ENCODE data around the gene OXT.
"Not testable (repeated sequence)": the region's sequence is repeated elsewhere in the genome, so short reads cannot be mapped to it uniquely, and the experiment has no call there.

OXT gene

GRCh38 chr20:3103369-3104032 is 32.1 kb downstream of the OXT start:
- DNase-seq, result no peak
- Mint-ChIP-seq H3K27ac (peak overlapping the region in 1 of 2 donors; percentile 74), H3K4me3 (no peak overlapping the region), H3K9me3 (no peaks in the 10 kb centered on the region), H3K4me1 (ENCODE audit: low read depth in 2 of 2) (peaks cover 17% of the 10 kb centered on the region in 2 donors), H3K36me3 (ENCODE audit: insufficient read depth) (peaks cover 8% of the 10 kb centered on the region), H3K27me3 (peaks cover 3 to 4% of the 10 kb centered on the region in 2 donors)
- ATAC-seq (replicated peaks), result no peak

GRCh38 chr20:3105256-3106137 is 34.1 kb downstream of the OXT start:
- H3K27ac Mint-ChIP-seq, result peak overlapping the region in 1 of 2 donors; percentile 70
- ATAC-seq (replicated peaks), result no peak
- no peaks in the 10 kb centered on the region for H3K9me3 Mint-ChIP-seq

GRCh38 chr20:3106185-3106584 is 34.8 kb downstream of the OXT start:
- Mint-ChIP-seq H3K36me3 (ENCODE audit: insufficient read depth) (peaks cover 13% of the 10 kb centered on the region), H3K27me3 (no peaks in the 10 kb centered on the region), H3K9me3 (no peaks in the 10 kb centered on the region), H3K27ac (no peak overlapping the region), H3K4me1 (ENCODE audit: low read depth in 2 of 2) (peaks cover 17 to 20% of the 10 kb centered on the region in 2 donors), H3K4me3 (no peak overlapping the region)
- DNase-seq (no peak), ATAC-seq (replicated peaks) (no peak)

More at GRCh38 chr20:3105256-3106137, 34.1 kb downstream of the OXT start:
- Mint-ChIP-seq H3K27me3 (no peaks in the 10 kb centered on the region), H3K4me3 (no peak overlapping the region), H3K4me1 (ENCODE audit: low read depth in 2 of 2) (peaks cover 17% of the 10 kb centered on the region in 2 donors), H3K36me3 (ENCODE audit: insufficient read depth) (peaks cover 12% of the 10 kb centered on the region)
- DNase-seq, result no peak

GRCh38 chr20:3106658-3107463 is 35.4 kb downstream of the OXT start:
- Mint-ChIP-seq H3K4me1 (ENCODE audit: low read depth in 2 of 2) (peaks cover 14 to 20% of the 10 kb centered on the region in 2 donors), H3K27ac (peak overlapping the region in 1 of 2 donors; percentile 61), H3K27me3 (no peaks in the 10 kb centered on the region), H3K9me3 (no peaks in the 10 kb centered on the region), H3K36me3 (ENCODE audit: insufficient read depth) (peaks cover 13% of the 10 kb centered on the region), H3K4me3 (no peak overlapping the region)
- no peak for ATAC-seq (replicated peaks)
- DNase-seq, result no peak

- Mint-ChIP-seq H3K36me3 (ENCODE audit: insufficient read depth) (peaks cover 13% of the 10 kb centered on the region), H3K27ac (peak overlapping the region in 1 of 2 donors; percentile 61), H3K4me1 (ENCODE audit: low read depth in 2 of 2) (peaks cover 8 to 13% of the 10 kb centered on the region in 2 donors), H3K9me3 (no peaks in the 10 kb centered on the region), H3K4me3 (no peak overlapping the region), H3K27me3 (no peaks in the 10 kb centered on the region)
- ATAC-seq (replicated peaks) (no peak), DNase-seq (no peak)
Measured at GRCh38 chr20:3107464-3108025, 36.1 kb downstream of the OXT start.

GRCh38 chr20:3109350-3110302 is 38.2 kb downstream of the OXT start:
- H3K4me3 Mint-ChIP-seq, result no peak overlapping the region
- no peak for ATAC-seq (replicated peaks)
- no peaks in the 10 kb centered on the region for H3K27me3 Mint-ChIP-seq
- H3K27ac Mint-ChIP-seq, result no peak overlapping the region
- no peaks in the 10 kb centered on the region for H3K9me3 Mint-ChIP-seq
- peaks cover 1 to 6% of the 10 kb centered on the region in 2 donors for H3K4me1 Mint-ChIP-seq (ENCODE audit: low read depth in 2 of 2)
- peaks cover 20% of the 10 kb centered on the region for H3K36me3 Mint-ChIP-seq (ENCODE audit: insufficient read depth)
- DNase-seq, result no peak

GRCh38 chr20:3111507-3111906 is 40.1 kb downstream of the OXT start:
- Mint-ChIP-seq H3K4me1 (ENCODE audit: low read depth in 2 of 2) (peaks cover 3 to 10% of the 10 kb centered on the region in 2 donors), H3K27ac (peak overlapping the region in 1 of 2 donors; percentile 8), H3K4me3 (no peak overlapping the region), H3K36me3 (ENCODE audit: insufficient read depth) (peaks cover 24% of the 10 kb centered on the region), H3K9me3 (no peaks in the 10 kb centered on the region), H3K27me3 (no peaks in the 10 kb centered on the region)
- DNase-seq, result no peak
- ATAC-seq (replicated peaks), result no peak

GRCh38 chr20:3111995-3112394 is 40.6 kb downstream of the OXT start:
- Mint-ChIP-seq H3K27me3 (no peaks in the 10 kb centered on the region), H3K27ac (peak overlapping the region in 1 of 2 donors; percentile 8), H3K9me3 (no peaks in the 10 kb centered on the region), H3K4me1 (ENCODE audit: low read depth in 2 of 2) (peaks cover 2 to 10% of the 10 kb centered on the region in 2 donors), H3K4me3 (no peak overlapping the region), H3K36me3 (ENCODE audit: insufficient read depth) (peaks cover 20% of the 10 kb centered on the region)
- ATAC-seq (replicated peaks) (no peak), DNase-seq (no peak)

GRCh38 chr20:3115190-3116107 is 44.0 kb downstream of the OXT start:
- no peaks in the 10 kb centered on the region for H3K9me3 Mint-ChIP-seq
- H3K27me3 Mint-ChIP-seq, result no peaks in the 10 kb centered on the region
- DNase-seq, result peak in 1 of 3 experiments; percentile 14
- H3K27ac Mint-ChIP-seq, result peak overlapping the region in 1 of 2 donors; percentile 19
- H3K36me3 Mint-ChIP-seq (ENCODE audit: insufficient read depth), result peaks cover 12% of the 10 kb centered on the region
- no peak overlapping the region for H3K4me3 Mint-ChIP-seq
- peak; percentile 35 for ATAC-seq (replicated peaks)
- H3K4me1 Mint-ChIP-seq (ENCODE audit: low read depth in 2 of 2), result peaks cover 2 to 10% of the 10 kb centered on the region in 2 donors

- peak overlapping the region in 1 of 2 donors; percentile 19 for H3K27ac Mint-ChIP-seq
- no peak overlapping the region for H3K4me3 Mint-ChIP-seq
- no peaks in the 10 kb centered on the region for H3K27me3 Mint-ChIP-seq
- no peaks in the 10 kb centered on the region for H3K9me3 Mint-ChIP-seq
- peaks cover 8 to 9% of the 10 kb centered on the region in 2 donors for H3K4me1 Mint-ChIP-seq (ENCODE audit: low read depth in 2 of 2)
- DNase-seq, result no peak
- ATAC-seq (replicated peaks), result no peak
- peaks cover 11% of the 10 kb centered on the region for H3K36me3 Mint-ChIP-seq (ENCODE audit: insufficient read depth)
Measured at GRCh38 chr20:3116341-3116740, 44.9 kb downstream of the OXT start.

GRCh38 chr20:3117839-3118379 is 46.5 kb downstream of the OXT start:
- not testable (repeated sequence) for H3K9me3 Mint-ChIP-seq; H3K27me3 Mint-ChIP-seq; H3K4me3 Mint-ChIP-seq; ATAC-seq (replicated peaks); H3K27ac Mint-ChIP-seq; DNase-seq
- H3K4me1 Mint-ChIP-seq (ENCODE audit: low read depth in 2 of 2), result peaks cover 11 to 14% of the 10 kb centered on the region in 2 donors
- peaks cover 17% of the 10 kb centered on the region for H3K36me3 Mint-ChIP-seq (ENCODE audit: insufficient read depth)
